K562 (cell line): Measurements from ENCODE around the gene DBNL. TPM values are rescaled to one million over a fixed set of nuclear protein-coding genes. Genes with fewer than 3 reads are reported as not detected.

Experiments used
- ARID1B ChIP-seq: fragments of 450-650 bp; IDR thresholded peaks from 2 replicates; pipeline ENCODE4 v1.6.1; 2016; ENCODE audit warnings: antibody characterized with exemption, mild to moderate bottlenecking, inconsistent platforms
- BCOR ChIP-seq: fragments of 450-650 bp; IDR thresholded peaks from 2 replicates; pipeline ENCODE4 v1.6.1; 2016
- CBFA2T2 ChIP-seq: fragments of 450-650 bp; conservative IDR thresholded peaks from 2 replicates; pipeline ENCODE4 v1.6.1; 2017; ENCODE audit warnings: mild to moderate bottlenecking
- EP300 ChIP-seq: IDR thresholded peaks from 2 replicates; pipeline ENCODE4 v1.6.1; 2012; ENCODE audit warnings: low read length, improper control_type of control experiment
- GABPB2 ChIP-seq: fragments of 250-450 bp; sonication (Bioruptor Pico); conservative IDR thresholded peaks from 2 replicates; pipeline ENCODE4 v1.5.1; 2021; ENCODE audit warnings: mild to moderate bottlenecking
- HMG20A ChIP-seq: fragments of 450-650 bp; formaldehyde crosslinking; conservative IDR thresholded peaks from 2 replicates; pipeline ENCODE4 v1.4.0; 2020; ENCODE audit warnings: mild to moderate bottlenecking, mixed read lengths
- MCM3 ChIP-seq: fragments of 450-650 bp; IDR thresholded peaks from 2 replicates; pipeline ENCODE4 v1.6.1; 2016
- MNT ChIP-seq, 2 experiments: fragments of 450-650 bp; conservative IDR thresholded peaks; 2 replicates each; pipeline ENCODE4 v1.6.1; 2017; ENCODE audit warnings: mild to moderate bottlenecking in 2 of 2, moderate library complexity in 2 of 2
- NCOR1 ChIP-seq: fragments of 450-650 bp; IDR thresholded peaks from 2 replicates; pipeline ENCODE4 v1.6.1; 2016; ENCODE audit warnings: mild to moderate bottlenecking, moderate library complexity
- NR4A1 ChIP-seq, 2 experiments: fragments of 250-450 bp in 1 of 2; fragments of 450-650 bp in 1 of 2; sonication (Bioruptor Pico) in 1 of 2; IDR thresholded peaks; 2 replicates each; pipeline versions ENCODE4 v1.4.0 to v1.6.1; 2016 to 2020; ENCODE audit warnings: mild to moderate bottlenecking in 2 of 2, missing compliant biosample characterization in 1 of 2, missing genetic modification characterization in 1 of 2, moderate library complexity in 1 of 2
- RCOR1 ChIP-seq, 2 experiments: IDR thresholded peaks; 2 replicates each; pipeline ENCODE4 v1.6.1; 2012; ENCODE audit warnings: low read depth in 2 of 2, low read length in 2 of 2, borderline replicate concordance in 1 of 2, improper control_type of control experiment in 1 of 2
- SNRNP70 ChIP-seq: fragments of 200-400 bp; formaldehyde crosslinking; optimal IDR thresholded peaks from 2 replicates; pipeline ENCODE3; 2017; ENCODE audit warnings: low read depth, low read length
- SRSF1 ChIP-seq: fragments of 200-400 bp; formaldehyde crosslinking; IDR thresholded peaks from 2 replicates; pipeline ENCODE4 v1.6.1; 2017; ENCODE audit warnings: mild to moderate bottlenecking, low read depth, low read length, moderate library complexity
- TAF1 ChIP-seq: IDR thresholded peaks from 2 replicates; pipeline ENCODE4 v1.6.1; 2011; ENCODE audit warnings: mild to moderate bottlenecking, low read length, moderate library complexity; ENCODE audit not compliant: insufficient read depth, control insufficient read depth, severe bottlenecking; ENCODE audit errors: extremely low read depth
- TAL1 ChIP-seq: fragments of 450-650 bp; IDR thresholded peaks from 2 replicates; pipeline ENCODE4 v1.6.1; 2016; ENCODE audit warnings: mild to moderate bottlenecking
- TEAD2 ChIP-seq: fragments of 450-650 bp; IDR thresholded peaks from 2 replicates; pipeline ENCODE4 v1.6.1; 2016; ENCODE audit warnings: missing genetic modification characterization, control low read depth, missing compliant biosample characterization
- TFAP4 ChIP-seq: sonication (generic); formaldehyde crosslinking; IDR thresholded peaks from 2 replicates; pipeline ENCODE4 v1.8.0; 2022; ENCODE audit warnings: missing genetic modification reagents, mild to moderate bottlenecking, moderate library complexity, borderline replicate concordance
- TRIM24 ChIP-seq, 2 experiments: fragments of 450-650 bp; IDR thresholded peaks; 2 replicates each; pipeline ENCODE4 v1.6.1; 2016
- ZNF407 ChIP-seq: fragments of 450-650 bp; IDR thresholded peaks from 2 replicates; pipeline ENCODE4 v1.6.1; 2016; ENCODE audit warnings: low read depth
- ZNF583 ChIP-seq: fragments of 250-450 bp; sonication (Bioruptor Pico); IDR thresholded peaks from 2 replicates; pipeline ENCODE4 v1.4.0; 2020
- polyA plus RNA-seq, 8 experiments: library from polyadenylated mRNA; depleted of rRNA in 4 of 8; stranded (reverse) in 5 of 8; unstranded in 3 of 8; fragments of >200 nt; fragmentation: Nextera tagmentation in 2 of 8; fragmentation: Illumina TruSeq in 1 of 8; extraction: Ambion mirVana in 2 of 8; extraction: Trizol in 1 of 8; gene quantifications; 2 replicates each; pipeline versions ENCODE4 v1.2.1 to v1.2.3, GENCODE V29; 2011 to 2014; ENCODE audit warnings: inconsistent platforms in 1 of 8, missing spikeins in 1 of 8
- total RNA-seq, 7 experiments: library from RNA; depleted of rRNA in 6 of 7; stranded (reverse); fragments of >200 nt in 6 of 7; fragmentation: Illumina TruSeq in 2 of 7; extraction: Trizol in 2 of 7; gene quantifications; 2 replicates each; pipeline versions ENCODE4 v1.2.1 to v1.2.3, GENCODE V29; 2011 to 2021; ENCODE audit warnings: low replicate concordance in 1 of 7

Gene DBNL
- total and polyA plus RNA-seq, 9 of the 15 experiments (the other 6 are each of a cell fraction or from before 2014, with no cell fraction given) = 1.9 to 65.1 (median 38.9) TPM

DNA sequence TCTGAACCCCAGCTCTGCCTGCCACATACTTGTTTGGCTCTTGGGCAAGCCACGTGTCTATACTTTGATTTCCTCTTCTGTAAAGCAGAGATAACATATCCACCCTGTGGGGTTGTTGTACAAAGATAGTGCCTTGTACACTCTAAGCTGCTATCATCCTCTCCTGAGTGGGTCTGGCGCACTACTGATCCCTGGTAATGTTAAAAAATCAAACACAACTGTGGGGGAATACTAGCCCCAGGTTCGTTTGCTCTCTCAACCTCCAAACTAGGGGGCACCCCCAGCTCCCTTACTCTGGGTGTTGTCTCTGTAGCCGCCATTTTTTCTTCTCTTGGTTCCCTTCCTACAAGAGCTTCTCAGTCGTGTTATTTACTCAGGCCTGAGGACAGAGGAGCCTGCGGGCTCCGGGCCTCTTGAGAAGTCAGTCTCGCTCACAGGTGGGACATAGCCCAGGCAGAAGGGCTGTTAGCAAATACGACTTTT, 36.8 kb downstream of the DBNL start (continued):
- TF ChIP-seq ZNF407 (no peak), SNRNP70 (no peak), HMG20A (CRISPR knock-in tag) (peak; percentile 94), BCOR (peak; percentile 89), NCOR1 (peak; percentile 97), CBFA2T2 (peak; percentile 99), MCM3 (no peak), TAL1 (peak; percentile 98), GABPB2 (no peak), TAF1 (no peak), TFAP4 (peak; percentile 42; the same call in 1 of the 2 replicates), NR4A1 (CRISPR knock-in tag; IDR thresholded peaks at IDR 0.05) (no peak), NR4A1 (tag; IDR thresholded peaks at IDR 0.05) (peak; percentile 87; the same call in 1 of the 2 replicates), ARID1B (peak; percentile 97), EP300 (peak; percentile 91), MNT (conservative IDR thresholded peaks at IDR 0.05) (peak; percentile 88 to 94), SRSF1 (no peak), TEAD2 (0 out of 2 replicates have a peak, but pooled peaks have one; percentile 17), RCOR1 (IDR thresholded peaks at IDR 0.05; ENCODE audit: borderline replicate concordance in 1 of 2, low read depth in 2 of 2, low read length in 2 of 2) (peak; percentile 100), TRIM24 (IDR thresholded peaks at IDR 0.05) (peak; percentile 80 to 86), ZNF583 (CRISPR knock-in tag) (peak; percentile 59; the same call in 1 of the 2 replicates)
